ENCODE measurements around the gene DYNLRB1.

DNA sequence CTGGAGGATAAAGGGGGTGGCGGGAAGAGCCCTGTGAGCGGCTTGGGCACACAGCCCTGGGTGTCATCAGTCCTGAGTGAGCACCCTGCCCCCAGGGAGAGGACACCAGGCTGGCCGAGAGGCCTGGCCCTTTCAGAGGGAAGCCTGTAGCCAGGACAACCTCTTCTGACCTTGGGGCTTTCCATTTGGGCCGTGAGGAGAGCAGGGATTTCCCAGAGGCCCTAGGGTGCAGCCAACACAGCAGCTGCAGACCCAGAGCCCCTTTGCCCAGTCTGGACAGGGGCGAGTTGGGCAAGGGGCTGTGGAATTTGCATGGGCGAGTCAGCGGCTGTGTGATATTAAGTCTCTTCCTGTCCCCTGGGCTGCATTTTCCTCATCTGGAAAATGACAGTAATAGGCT is 48.6 kb downstream of the DYNLRB1 start:
- TF ChIP-seq, protein P1, sequence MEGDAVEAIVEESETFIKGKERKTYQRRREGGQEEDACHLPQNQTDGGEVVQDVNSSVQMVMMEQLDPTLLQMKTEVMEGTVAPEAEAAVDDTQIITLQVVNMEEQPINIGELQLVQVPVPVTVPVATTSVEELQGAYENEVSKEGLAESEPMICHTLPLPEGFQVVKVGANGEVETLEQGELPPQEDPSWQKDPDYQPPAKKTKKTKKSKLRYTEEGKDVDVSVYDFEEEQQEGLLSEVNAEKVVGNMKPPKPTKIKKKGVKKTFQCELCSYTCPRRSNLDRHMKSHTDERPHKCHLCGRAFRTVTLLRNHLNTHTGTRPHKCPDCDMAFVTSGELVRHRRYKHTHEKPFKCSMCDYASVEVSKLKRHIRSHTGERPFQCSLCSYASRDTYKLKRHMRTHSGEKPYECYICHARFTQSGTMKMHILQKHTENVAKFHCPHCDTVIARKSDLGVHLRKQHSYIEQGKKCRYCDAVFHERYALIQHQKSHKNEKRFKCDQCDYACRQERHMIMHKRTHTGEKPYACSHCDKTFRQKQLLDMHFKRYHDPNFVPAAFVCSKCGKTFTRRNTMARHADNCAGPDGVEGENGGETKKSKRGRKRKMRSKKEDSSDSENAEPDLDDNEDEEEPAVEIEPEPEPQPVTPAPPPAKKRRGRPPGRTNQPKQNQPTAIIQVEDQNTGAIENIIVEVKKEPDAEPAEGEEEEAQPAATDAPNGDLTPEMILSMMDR (IDR thresholded peaks at IDR 0.05): no peak
- no peak for TF ChIP-seq POLR2AphosphoS5 (IDR thresholded peaks at IDR 0.05)
- TF ChIP-seq EP300 (IDR thresholded peaks at IDR 0.05): no peak
- no peak for TF ChIP-seq POLR2A (IDR thresholded peaks at IDR 0.05)
